Neuronal stem cell (in vitro differentiated cells): ENCODE measurements around the gene ADAMTS13.
"Not testable (repeated sequence)": the region's sequence is repeated elsewhere in the genome, so short reads cannot be mapped to it uniquely, and the experiment has no call there.

Experiments
- DNase-seq: peaks from one replicate; pipeline ENCODE4 v3.0.0-alpha.2; 2013; ENCODE audit warnings: low spot score
- H2AFZ ChIP-seq: one replicate; pipeline ENCODE4 v1.6.1; 2013; ENCODE audit warnings: mild to moderate bottlenecking, low read length, inconsistent platforms
- H2AK5ac ChIP-seq: 2 replicates; pipeline ENCODE4 v1.6.1; 2013; ENCODE audit warnings: low read depth, mild to moderate bottlenecking, inconsistent platforms, low read length, moderate library complexity, mixed read lengths
- H2BK120ac ChIP-seq: 2 replicates; pipeline ENCODE4 v1.6.1; 2013; ENCODE audit warnings: low read depth, mild to moderate bottlenecking, inconsistent platforms, low read length, moderate library complexity, mixed read lengths
- H2BK12ac ChIP-seq: one replicate; pipeline ENCODE4 v1.6.1; 2013; ENCODE audit warnings: low read length, inconsistent platforms
- H2BK15ac ChIP-seq: 2 replicates; pipeline ENCODE4 v1.6.1; 2013; ENCODE audit warnings: mild to moderate bottlenecking, low read length, inconsistent platforms, mixed read lengths
- H2BK5ac ChIP-seq: one replicate; pipeline ENCODE4 v1.6.1; 2013; ENCODE audit warnings: inconsistent platforms, mild to moderate bottlenecking, low read length, moderate library complexity
- H3K14ac ChIP-seq: one replicate; pipeline ENCODE4 v1.6.1; 2013; ENCODE audit warnings: low read length, inconsistent platforms
- H3K18ac ChIP-seq: 2 replicates; pipeline ENCODE4 v1.6.1; 2013; ENCODE audit warnings: low read length, inconsistent platforms
- H3K23ac ChIP-seq: 2 replicates; pipeline ENCODE4 v1.6.1; 2013; ENCODE audit warnings: low read depth, mild to moderate bottlenecking, mixed read lengths, low read length, inconsistent platforms; ENCODE audit not compliant: poor library complexity
- H3K27ac ChIP-seq: replicated peaks from 3 replicates; pipeline ENCODE4 v1.5.1; 2013; ENCODE audit warnings: low read length, inconsistent platforms
- H3K27me3 ChIP-seq, 3 experiments: 2 replicates each; pipeline ENCODE4 v1.6.1; 2013; ENCODE audit warnings: low read length in 3 of 3, mild to moderate bottlenecking in 2 of 3, inconsistent platforms in 1 of 3, low read depth in 1 of 3, mixed read lengths in 1 of 3, moderate library complexity in 1 of 3; ENCODE audit not compliant: control insufficient read depth in 3 of 3, insufficient read depth in 3 of 3
- H3K36me3 ChIP-seq, 2 donors: replicated peaks in 1 of 2; 2 replicates each; pipeline ENCODE4 v1.6.1; 2013; ENCODE audit warnings: low read length in 2 of 2; ENCODE audit not compliant: control insufficient read depth in 2 of 2, insufficient read depth in 2 of 2
- H3K4ac ChIP-seq: 2 replicates; pipeline ENCODE4 v1.6.1; 2013; ENCODE audit warnings: inconsistent platforms, mild to moderate bottlenecking, low read length, moderate library complexity
- H3K4me1 ChIP-seq, 2 donors: 1 replicate in 1 of 2; 2 replicates in 1 of 2; pipeline ENCODE4 v1.6.1; 2013; ENCODE audit warnings: low read length in 2 of 2, low read depth in 1 of 2; ENCODE audit not compliant: control insufficient read depth in 2 of 2, insufficient read depth in 1 of 2
- H3K4me2 ChIP-seq: one replicate; pipeline ENCODE4 v1.6.1; 2013; ENCODE audit warnings: mild to moderate bottlenecking, low read length, inconsistent platforms; ENCODE audit not compliant: insufficient read depth, poor library complexity, severe bottlenecking
- H3K4me3 ChIP-seq, 2 donors: 2 replicates each; pipeline ENCODE4 v1.5.1; 2013; ENCODE audit warnings: low read length in 2 of 2, mild to moderate bottlenecking in 2 of 2, inconsistent platforms in 1 of 2, moderate library complexity in 1 of 2
- H3K79me1 ChIP-seq: one replicate; pipeline ENCODE4 v1.6.1; 2013; ENCODE audit warnings: low read depth, mild to moderate bottlenecking, inconsistent platforms, low read length, moderate library complexity
- H3K9ac ChIP-seq: one replicate; pipeline ENCODE4 v1.6.1; 2013; ENCODE audit warnings: mild to moderate bottlenecking, low read depth, low read length, inconsistent platforms; ENCODE audit not compliant: poor library complexity
- H3K9me3 ChIP-seq, 2 donors: replicated peaks in 1 of 2; 2 replicates each; pipeline versions ENCODE3 to v1.6.1; 2013; ENCODE audit warnings: low read length in 2 of 2, mild to moderate bottlenecking in 2 of 2, inconsistent platforms in 1 of 2, low read depth in 1 of 2, mixed read lengths in 1 of 2, moderate library complexity in 1 of 2; ENCODE audit not compliant: control insufficient read depth in 2 of 2, insufficient read depth in 1 of 2
- H4K8ac ChIP-seq: one replicate; pipeline ENCODE4 v1.6.1; 2013; ENCODE audit warnings: low read depth, mild to moderate bottlenecking, inconsistent platforms, low read length, moderate library complexity
- H4K91ac ChIP-seq: one replicate; pipeline ENCODE4 v1.6.1; 2013; ENCODE audit warnings: low read length, low read depth, mild to moderate bottlenecking, inconsistent platforms; ENCODE audit not compliant: poor library complexity
- WGBS, 2 donors: extraction: QIAGEN DNeasy Blood & Tissue Kit; methylation state at CpG; one replicate each; pipeline ENCODE4 v1.1.7; 2013; ENCODE audit warnings: missing lambda C conversion rate in 2 of 2, mixed read lengths in 1 of 2; ENCODE audit not compliant: insufficient read length in 2 of 2, insufficient replicate concordance in 1 of 2; ENCODE audit errors: extremely low coverage in 2 of 2; 5-methylcytosine and 5-hydroxymethylcytosine counted together

Gene ADAMTS13

GRCh38 chr9:133390713-133391112, 31.5 kb upstream of the ADAMTS13 start:
- no peak for DNase-seq

GRCh38 chr9:133391449-133391848, 30.7 kb upstream of the ADAMTS13 start:
- H3K4me1 ChIP-seq, H3K23ac ChIP-seq, H3K27me3 ChIP-seq, H3K4me3 ChIP-seq, H3K14ac ChIP-seq, H3K4ac ChIP-seq, H3K9ac ChIP-seq, H2BK12ac ChIP-seq, H3K79me1 ChIP-seq, H2BK120ac ChIP-seq, H3K9me3 ChIP-seq, H4K8ac ChIP-seq, H2AFZ ChIP-seq, DNase-seq, H2BK5ac ChIP-seq, H3K18ac ChIP-seq, H3K36me3 ChIP-seq, H3K27ac ChIP-seq, H3K4me2 ChIP-seq, H4K91ac ChIP-seq, H2BK15ac ChIP-seq, H2AK5ac ChIP-seq: not testable (repeated sequence)
- WGBS, 2 donors, result no CpG with 5 or more reads among the region's 4 CpGs

More at GRCh38 chr9:133390713-133391112, 31.5 kb upstream of the ADAMTS13 start:
- Histone ChIP-seq H3K27ac (no peak overlapping the region), H3K4me1 (peaks cover 0 to 2% of the 10 kb centered on the region in 2 donors), H3K9me3 (peaks cover 4 to 6% of the 10 kb centered on the region in 2 donors), H2BK12ac (no peak overlapping the region), H2AFZ (no peak overlapping the region), H4K91ac (no peak overlapping the region), H3K36me3 (no peaks in the 10 kb centered on the region), H3K18ac (no peak overlapping the region), H2AK5ac (peak overlapping the region; percentile 63), H4K8ac (no peak overlapping the region), H3K79me1 (no peaks in the 10 kb centered on the region), H3K9ac (no peak overlapping the region), H3K27me3 (peaks cover 0 to 2% (median 0%) of the 10 kb centered on the region in 3 experiments), H2BK15ac (no peak overlapping the region), H3K23ac (no peak overlapping the region), H3K4me2 (no peak overlapping the region), H2BK120ac (no peak overlapping the region), H3K4me3 (no peak overlapping the region), H2BK5ac (no peak overlapping the region), H3K4ac (no peak overlapping the region), H3K14ac (peak overlapping the region; percentile 47)
- WGBS, 2 donors, result no CpG with 5 or more reads among the region's 7 CpGs

- not testable (repeated sequence) for H3K23ac ChIP-seq, H3K4ac ChIP-seq, H2BK12ac ChIP-seq, H2AFZ ChIP-seq, H3K9me3 ChIP-seq, H2BK15ac ChIP-seq, H3K14ac ChIP-seq, H3K4me3 ChIP-seq, H4K91ac ChIP-seq, H3K27ac ChIP-seq, H2BK120ac ChIP-seq, H2BK5ac ChIP-seq, DNase-seq, H4K8ac ChIP-seq, H3K36me3 ChIP-seq, H2AK5ac ChIP-seq, H3K4me2 ChIP-seq, H3K4me1 ChIP-seq, H3K79me1 ChIP-seq, H3K27me3 ChIP-seq, H3K9ac ChIP-seq, H3K18ac ChIP-seq
- no CpG with 5 or more reads among the region's 3 CpGs for WGBS, 2 donors
These were observed 29.9 kb upstream of the ADAMTS13 start for GRCh38 chr9:133392308-133392707.

- Histone ChIP-seq H3K14ac (peak overlapping the region; percentile 47), H3K23ac (no peak overlapping the region), H3K4me2 (no peak overlapping the region), H3K9ac (no peak overlapping the region), H3K79me1 (no peaks in the 10 kb centered on the region), H3K27me3 (peaks cover 0 to 2% (median 2%) of the 10 kb centered on the region in 3 experiments), H3K4me3 (peak overlapping the region in 1 of 2 donors; percentile 20), H4K8ac (no peak overlapping the region), H4K91ac (no peak overlapping the region), H2AFZ (no peak overlapping the region), H3K27ac (no peak overlapping the region), H2AK5ac (no peak overlapping the region), H2BK15ac (no peak overlapping the region), H3K4me1 (peaks cover 0 to 3% of the 10 kb centered on the region in 2 donors), H2BK120ac (no peak overlapping the region), H3K4ac (no peak overlapping the region), H2BK5ac (no peak overlapping the region), H3K18ac (no peak overlapping the region), H2BK12ac (no peak overlapping the region), H3K36me3 (no peaks in the 10 kb centered on the region), H3K9me3 (peaks cover 4 to 6% of the 10 kb centered on the region in 2 donors)
- no peak for DNase-seq
- WGBS, 2 donors, result no CpG with 5 or more reads among the region's 3 CpGs
These were observed 28.8 kb upstream of the ADAMTS13 start for GRCh38 chr9:133393399-133393798.
